GM18867 (cell line): ENCODE data around the gene COL19A1.

ENCODE experiments used
- ATAC-seq: cut with Tn5 transposase; IDR thresholded peaks from one replicate; pipeline ENCODE4 v1.9.1; 2021; ENCODE audit warnings: mild to moderate bottlenecking, moderate library complexity; ENCODE audit not compliant: unreplicated experiment

The COL19A1 gene

DNA sequence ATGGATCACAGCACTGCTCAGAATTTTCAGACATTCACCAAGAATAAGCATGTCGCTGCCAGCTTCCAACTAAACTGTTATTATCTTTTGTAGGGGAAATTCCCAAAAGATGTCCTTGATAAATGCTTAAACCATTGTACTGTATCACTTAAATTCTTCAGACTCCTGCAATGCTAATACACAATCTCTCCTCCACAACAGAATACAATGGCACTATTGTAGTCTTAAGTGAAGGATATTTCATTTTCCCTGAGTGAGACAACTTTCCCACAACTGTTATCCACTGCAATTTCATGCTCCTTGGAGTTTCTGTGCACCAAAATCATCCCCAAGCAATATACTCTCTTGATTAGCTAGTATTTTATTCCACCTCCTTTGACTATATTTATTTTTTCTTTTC lies 246.8 kb downstream of the COL19A1 start:
- ATAC-seq = no peak

DNA sequence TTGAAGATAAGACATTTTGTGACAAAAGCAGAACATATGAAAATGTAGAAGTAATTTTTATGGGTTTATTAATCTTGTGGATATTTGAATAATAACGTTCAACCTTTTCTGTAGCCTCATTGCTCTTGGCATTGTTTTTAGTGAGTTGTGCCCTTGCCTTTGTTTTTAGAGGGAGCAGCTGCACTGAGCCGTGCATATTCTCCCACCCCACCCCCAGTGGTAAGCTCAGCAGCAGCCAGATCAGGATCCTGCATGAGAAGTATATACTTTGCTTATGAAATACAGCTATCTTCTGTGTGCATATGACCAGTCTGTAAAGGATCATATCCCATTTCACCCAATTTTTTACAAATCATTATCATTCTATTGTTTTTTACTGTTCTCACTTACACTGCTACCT lies 252.3 kb downstream of the COL19A1 start:
- no peak for ATAC-seq

DNA sequence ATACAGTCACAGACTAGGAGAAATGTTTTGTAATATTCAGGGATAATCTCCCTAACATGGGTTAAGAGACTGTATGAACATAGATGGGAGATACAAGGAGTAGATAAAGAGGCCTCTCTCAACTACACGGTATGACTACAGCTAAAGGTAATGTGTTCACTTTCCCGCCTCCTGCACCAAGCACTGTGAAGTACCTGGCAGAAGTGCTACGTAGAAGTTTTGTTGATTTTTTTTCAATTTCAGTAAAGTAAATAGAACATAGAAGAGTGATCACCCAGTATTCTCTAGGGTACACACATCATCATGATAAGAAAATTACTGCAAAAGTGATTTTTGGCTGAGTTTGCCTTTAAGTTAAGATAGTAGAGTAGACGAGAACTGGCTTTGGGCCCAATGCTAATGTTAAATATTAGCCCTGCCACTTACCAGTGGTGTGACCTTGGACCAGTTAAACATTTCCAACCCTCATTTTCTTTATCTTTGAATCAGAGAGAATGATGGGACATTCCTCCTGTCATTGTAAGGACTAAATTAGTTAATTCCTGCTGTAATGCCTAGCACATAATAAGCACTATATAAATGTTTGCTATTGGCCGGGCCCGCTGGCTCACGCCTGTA lies 253.0 kb downstream of the COL19A1 start:
- ATAC-seq = no peak

DNA sequence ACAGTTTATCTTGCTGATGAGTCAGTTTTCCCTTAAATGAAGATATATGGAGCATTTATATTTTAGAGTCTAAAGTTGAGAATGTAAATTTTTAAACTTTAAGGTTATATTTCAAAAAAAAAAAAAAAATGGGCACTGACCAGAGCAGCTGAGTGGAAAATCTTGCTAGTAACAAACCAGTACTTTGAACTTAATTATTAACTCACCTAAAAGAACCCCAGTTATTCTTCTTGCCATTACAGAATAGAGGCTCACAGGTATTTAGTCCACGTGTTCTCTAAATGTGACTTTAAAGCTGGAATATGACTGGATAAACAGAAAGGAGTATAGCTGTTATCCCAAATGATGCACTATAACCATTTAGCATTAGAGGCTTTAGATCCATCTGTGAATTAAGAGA lies 258.1 kb downstream of the COL19A1 start:
- no peak for ATAC-seq

DNA sequence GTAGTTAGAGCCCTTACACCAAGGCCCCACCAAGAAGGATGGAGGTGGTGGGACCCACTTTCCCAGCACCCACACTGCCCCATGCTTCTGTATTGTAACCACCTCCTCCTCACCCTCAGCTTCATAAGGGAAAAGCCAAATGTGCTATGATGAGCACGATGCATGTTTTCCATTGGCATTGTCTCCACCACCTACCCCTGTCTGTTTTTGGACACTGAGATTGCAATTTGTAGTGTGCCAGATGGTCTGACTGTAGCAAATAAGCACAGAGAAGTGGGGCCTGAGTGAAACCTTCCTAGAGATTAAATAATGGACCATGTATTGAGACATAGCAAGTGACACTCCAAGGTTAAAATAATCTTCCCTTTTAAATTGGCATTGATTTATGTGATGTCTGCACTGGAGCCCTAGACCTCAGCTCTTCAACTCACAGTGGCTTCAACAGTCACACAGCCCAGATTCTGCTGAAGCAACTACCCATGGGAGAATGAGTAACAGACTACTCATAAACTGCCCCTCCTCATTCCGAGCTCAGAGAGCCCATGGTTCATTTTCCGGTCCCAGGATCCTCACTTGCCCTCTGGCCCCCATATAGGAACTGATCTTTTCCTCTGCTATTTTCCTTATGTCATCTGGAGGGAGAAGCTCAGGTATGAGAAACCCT lies 258.7 kb downstream of the COL19A1 start:
- no peak for ATAC-seq

DNA sequence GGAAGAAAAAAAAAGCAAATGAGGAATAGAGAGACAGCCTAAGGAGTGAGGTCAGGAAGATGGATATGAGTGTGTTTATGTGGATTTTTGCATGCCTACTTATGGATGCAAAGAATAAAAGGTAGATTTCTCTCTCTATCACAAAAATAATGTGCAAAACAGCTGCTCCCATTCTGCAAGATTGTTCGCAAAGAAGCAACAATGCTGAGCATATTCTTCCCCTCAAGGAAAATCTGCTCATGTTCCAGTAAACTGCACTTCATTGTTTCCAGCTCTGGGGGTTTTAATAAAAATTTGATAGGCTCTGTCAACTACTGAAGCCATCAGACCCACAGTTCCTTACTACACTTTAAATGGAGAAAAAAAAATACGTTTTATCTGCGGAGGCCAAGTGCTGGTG lies 259.2 kb downstream of the COL19A1 start:
- no peak for ATAC-seq

DNA sequence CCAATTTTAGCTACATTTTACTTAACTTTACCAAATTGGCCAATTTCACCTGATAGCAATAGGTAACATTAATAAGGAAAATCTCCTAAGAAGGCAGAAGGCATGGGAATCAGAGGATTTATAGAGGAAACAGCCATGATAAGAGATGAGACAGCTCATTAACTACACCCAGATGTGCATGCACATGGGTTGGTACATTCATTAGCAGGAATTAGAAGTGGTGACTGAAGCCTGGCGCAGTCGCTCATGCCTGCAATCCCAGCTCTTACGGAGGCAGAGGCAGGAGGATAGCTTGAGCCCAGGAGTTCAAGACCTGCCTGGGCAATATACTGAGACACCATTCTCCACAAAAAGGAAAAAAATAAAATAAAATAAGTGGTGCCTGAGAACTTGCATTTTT lies 263.0 kb downstream of the COL19A1 start:
- ATAC-seq = no peak

DNA sequence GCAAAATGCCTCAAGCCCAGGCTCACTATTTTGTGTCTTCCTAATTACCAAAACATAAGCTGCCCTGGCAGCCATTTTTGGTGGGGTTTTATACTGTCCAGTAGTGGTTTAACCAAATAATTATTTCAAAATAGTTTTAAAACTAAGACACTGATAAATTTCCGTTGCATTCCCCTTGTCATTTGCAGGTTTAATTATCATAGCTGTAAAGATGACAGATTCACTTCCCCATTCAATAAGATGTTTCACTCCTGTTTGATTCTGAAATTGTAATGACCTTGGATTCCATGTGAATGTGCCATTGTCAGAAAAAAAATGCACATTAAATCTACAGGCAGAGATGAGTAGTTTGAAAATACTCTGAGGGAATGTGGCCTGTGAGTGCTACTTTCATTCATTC lies 264.5 kb downstream of the COL19A1 start:
- peak; percentile 4 for ATAC-seq

DNA sequence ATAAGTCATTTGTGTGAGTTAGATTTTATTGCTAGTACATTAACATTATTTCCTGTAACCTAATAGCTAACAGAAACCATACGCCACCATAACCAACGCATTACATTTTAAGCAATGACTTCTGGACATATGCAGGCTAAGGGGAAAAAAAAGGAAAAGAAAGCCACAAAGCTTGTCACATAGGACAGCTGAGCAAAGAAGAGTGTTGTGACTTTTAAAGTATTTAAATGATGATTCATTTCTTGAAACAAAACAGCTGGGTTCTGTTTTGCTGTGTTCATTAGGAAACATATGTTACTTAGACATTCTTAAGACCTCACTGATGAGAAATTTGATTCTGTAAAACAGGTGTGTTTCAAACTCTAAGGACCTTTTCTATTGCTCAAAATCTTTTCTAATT lies 265.2 kb downstream of the COL19A1 start:
- ATAC-seq = peak; percentile 93

DNA sequence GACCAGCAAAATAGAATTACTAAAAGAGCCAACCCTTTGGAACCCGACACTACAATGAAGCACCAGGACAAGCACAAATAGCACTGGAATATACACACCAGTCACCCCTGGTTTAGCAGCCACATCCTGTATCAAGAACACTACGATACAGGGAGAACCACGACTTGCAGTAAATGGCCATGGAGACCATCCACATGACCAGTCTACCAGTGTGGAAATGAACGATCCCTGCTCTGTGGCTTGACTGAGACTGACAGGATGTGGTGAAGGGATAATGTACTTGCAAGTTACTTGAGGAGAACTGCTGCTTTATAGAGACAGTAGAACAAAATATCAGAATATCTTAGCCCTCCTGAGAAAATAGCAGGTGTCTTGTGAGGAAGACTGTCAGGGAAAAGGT lies 266.9 kb downstream of the COL19A1 start:
- no peak for ATAC-seq

DNA sequence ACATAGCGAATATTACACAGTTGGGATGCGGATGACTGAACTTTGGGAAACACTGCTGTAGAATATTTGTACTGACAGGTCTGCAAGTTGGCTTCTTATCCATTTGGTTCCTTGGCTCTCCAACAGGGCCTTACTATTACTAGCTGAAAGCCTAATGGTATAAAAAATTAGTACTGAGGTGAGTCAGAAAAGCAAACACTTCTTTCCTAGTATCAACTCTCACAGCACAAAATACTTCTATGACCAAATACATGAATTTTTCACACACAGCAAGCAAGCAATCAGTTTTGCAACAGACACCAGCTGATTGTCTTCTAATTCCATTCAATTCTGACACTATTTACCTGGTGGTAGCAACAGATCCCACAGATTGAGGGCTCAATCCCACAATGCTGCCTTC lies 268.2 kb downstream of the COL19A1 start:
- no peak for ATAC-seq

DNA sequence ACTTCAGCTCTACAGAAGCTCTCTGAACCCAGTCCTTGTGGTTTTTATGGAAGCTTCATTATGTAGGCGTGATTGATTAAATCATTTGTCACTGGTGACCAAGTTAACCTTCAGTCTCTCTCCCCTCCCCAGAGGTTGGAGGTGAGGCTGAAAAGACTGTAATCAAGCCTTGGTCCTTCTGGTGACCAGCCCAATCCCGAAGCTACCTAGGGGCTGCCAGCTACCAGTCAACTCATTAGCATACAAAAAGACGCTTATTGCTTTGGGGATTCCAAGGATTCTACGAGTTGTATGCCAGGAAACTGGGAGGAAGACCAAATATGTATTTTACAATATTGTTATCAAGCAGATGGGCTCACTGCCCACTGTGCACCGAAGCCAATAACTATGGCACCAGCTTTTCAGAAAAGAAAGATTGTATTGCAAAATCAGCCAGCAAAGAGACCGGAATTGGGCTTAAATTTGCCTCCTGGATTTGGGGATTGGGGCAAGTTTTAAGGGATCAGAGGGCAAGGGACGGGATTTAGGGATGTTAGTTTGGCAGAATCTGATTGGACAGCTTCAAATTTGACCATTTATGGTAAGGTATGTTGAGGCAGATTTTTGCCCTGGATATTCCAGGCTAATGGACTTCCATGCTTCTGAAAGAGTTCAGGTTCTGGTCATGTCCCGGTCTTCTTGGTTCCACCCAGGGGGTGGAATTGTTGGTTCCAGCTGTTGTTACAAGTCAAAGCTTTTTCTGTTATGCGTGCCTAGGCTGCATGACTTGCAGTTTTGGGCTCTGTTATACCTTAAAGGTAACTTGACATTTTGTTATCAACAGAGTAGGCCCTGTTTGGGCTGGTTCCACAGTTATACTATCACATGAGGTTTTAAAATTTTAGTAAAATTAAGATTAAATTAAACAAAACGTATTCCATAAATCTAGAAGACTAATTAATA lies 269.1 kb downstream of the COL19A1 start:
- no peak for ATAC-seq

DNA sequence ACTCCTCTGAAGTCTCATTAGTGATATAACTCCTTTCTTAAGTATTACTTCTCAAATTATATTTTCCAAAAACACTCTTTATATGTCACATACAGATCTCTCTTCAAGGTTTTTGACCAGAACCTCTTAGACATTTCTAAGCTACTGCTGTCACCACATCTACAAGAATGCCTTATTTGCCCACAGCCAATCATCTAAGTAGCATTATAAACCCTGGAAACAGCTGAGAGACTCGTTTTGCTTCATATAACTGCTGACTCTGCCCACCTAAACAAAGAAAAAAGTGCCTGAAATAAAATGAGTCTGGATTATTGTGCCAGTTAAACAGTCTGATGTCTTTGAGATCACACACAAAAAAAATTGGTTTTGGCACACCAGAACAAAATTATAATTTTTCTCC lies 270.6 kb downstream of the COL19A1 start:
- ATAC-seq = no peak

DNA sequence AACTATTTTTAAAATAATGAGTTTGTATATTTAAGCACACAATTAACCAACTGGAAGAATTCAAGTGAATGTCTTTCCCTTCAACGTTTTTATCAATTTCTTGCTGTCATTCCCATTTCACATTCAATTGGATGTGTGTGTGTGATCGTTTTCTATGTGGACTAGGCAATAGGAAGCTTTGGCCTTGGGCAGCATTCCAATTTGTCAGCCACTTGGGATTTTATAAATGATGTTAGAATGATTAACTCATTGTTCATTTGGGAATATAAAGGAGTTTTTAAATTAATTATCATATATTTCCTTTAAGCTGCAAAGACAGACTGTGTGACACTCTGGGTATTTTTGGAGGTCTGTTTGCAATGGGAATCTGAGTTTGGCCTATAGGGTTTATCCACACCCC lies 274.1 kb downstream of the COL19A1 start:
- ATAC-seq = no peak

DNA sequence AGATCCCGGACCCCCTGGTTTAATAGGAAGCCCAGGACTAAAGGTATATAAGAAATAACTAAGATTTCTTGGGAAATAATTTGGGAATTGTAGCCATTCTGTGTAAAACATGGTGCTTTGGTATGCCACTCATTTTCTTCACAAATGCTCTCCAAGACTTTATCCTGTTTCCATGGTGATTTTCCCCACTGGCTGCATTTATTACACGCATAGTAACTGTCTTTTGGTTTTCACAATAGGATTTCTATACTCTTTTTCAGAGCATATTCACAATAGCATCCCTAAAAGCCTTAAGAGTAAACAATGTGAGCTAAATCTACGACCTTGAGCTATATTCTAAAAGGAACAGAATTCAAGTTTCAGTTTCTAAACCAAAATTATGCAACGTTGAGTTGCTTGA lies 275.7 kb downstream of the COL19A1 start:
- ATAC-seq = no peak

DNA sequence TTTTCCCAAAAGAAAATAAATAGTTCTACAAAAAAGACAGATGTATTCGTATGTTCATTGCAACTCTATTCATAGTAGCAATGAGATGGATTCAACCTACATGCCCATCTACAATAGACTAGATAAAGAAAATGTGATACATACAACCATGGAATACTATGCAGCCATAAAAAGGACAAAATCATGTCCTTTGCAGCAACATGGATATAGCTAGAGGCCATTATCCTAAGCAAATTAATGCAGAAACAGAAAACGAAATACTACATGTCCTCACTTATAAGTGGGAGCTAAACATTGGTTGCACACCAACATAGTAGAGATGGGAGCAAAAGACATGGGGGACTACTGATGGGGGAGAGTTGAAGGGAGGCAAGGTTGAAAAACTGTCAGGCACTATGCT lies 278.8 kb downstream of the COL19A1 start:
- ATAC-seq = no peak

DNA sequence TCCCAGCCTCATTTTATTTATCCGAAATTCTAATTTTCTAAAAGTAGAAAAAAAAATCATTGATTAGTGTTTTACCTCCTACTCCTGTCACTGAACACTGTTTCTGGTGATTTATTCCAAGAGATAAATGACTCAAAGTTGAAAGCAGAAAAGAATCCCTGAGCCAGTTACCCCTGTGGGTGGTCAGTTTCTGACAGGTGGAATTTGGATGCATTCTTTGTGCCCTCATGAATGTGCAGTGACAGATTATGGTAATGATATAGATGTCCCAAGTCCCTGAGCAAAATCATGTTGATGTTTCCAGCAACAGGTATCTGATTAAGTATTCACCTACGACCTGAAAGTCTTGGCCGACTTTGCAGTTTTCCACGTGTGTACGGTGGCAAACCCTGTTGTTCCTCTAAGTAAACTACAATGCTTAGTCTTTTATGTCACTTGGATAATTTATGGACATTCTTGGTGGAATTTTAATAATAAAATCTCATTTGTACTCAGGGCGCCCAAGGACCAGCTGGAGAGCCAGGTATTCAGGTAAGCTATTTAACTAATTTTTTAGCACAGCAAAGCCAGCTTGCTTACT lies 282.9 kb downstream of the COL19A1 start:
- ATAC-seq = no peak

DNA sequence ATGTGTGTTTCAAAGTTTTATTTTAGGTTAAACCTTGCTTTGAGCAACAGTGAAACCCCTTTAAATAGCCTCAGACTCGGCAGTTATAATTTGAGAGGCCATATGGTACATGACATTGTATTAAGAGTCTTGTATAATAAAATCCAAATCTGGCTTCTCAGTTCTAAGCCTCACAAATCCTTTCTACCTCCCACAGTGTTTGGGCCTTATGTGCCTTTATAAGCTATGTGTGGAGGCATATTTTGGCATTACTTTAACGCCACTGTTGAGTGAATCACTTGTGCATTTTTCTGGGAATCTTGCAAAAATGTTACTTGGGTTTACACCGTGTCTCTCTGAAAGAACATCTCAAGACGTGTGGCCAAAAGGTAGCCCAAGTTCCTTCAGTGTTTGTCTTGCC lies 284.2 kb downstream of the COL19A1 start:
- ATAC-seq = no peak

DNA sequence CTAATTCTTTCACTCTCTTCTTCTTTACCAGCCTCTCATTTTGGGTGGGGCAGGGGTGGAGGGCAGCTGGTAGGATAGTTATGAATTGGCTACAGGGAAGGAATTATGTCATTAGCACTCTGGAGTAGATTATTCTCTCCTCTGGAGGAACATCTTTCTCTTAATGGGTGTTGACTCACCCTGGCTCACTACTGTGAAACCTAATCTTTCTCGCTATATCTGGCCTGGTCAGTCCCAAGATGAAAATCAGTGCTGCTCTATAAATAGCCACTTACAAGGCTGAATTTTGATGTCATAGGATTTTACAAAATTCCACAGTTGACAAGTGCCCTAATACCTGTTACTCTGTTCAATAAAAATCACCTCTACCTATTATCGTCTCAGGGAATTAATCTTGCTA lies 285.3 kb downstream of the COL19A1 start:
- ATAC-seq = no peak

DNA sequence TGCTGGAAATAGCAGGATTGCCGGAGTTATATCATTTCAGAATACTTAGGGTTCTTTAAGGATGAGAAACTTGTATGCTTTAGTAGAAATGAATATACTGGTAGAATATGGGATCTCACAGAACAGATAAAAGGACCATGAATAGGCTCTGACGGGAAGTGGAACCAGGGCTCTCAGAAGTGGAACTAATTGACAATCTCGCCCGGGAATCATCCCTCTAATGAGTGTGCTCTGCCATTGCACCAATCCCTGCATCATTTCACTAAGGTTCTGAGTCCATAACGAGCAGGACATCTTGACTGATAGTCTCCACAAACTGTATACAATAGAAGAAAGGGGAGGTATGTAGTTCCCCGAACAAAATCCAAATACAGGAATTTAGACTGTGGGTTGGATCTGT lies 286.4 kb downstream of the COL19A1 start:
- no peak for ATAC-seq

DNA sequence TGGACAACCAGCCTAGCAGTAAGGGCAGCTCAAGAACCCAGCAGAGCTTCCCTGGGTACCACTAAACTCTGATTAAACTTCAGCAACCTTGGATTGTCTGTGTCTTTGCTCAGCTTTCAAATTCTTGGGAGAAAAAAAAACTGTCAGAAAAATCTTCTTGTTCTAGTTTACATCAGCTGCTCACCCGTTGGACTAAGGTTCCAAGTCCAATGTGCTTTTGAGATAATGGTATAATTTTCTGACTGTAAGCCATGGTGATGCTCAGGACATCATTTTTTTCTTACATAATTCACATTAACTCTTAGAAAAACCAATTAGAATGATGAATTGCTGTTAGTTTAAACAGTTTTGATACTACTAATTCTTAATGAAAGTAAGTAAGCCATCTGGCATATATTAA lies 290.7 kb downstream of the COL19A1 start:
- no peak for ATAC-seq

DNA sequence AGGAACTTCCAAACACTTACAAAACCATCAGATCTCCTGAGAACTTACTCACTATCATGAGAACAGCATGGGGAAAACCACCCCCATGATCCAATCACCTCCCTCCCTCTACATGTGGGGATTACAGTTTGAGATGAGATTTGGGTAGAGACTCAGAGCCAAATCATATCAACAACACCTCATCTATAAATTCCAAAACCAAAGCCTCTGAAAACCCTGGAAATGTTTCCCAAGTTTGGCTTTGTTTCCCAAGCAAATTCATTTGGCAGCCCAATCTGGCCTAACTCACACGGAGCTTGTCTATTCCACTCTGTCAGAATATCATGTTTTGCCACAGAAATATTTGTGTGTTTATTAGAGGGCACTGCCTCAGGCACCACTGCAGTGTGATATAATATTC lies 293.9 kb downstream of the COL19A1 start:
- ATAC-seq = no peak
